ENCODE data around the gene ADGRB2.

Gene ADGRB2

GRCh38 chr1:31679091-31679490 is 85.0 kb downstream of the ADGRB2 start:
- no peak for DNase-seq (ENCODE audit: low spot score)

GRCh38 chr1:31678681-31679080 is 85.5 kb downstream of the ADGRB2 start:
- DNase-seq (ENCODE audit: low spot score): no peak

- no peak for DNase-seq (ENCODE audit: low spot score)
Observed at GRCh38 chr1:31677949-31678348, 86.2 kb downstream of the ADGRB2 start.

GRCh38 chr1:31677401-31677800 is 86.7 kb downstream of the ADGRB2 start:
- no peak for DNase-seq (ENCODE audit: low spot score)
